ENCODE results near the gene PLEKHB1.

GRCh38 chr11:73633999-73634398 is 12.4 kb upstream of the PLEKHB1 start:
- TF ChIP-seq POLR2A (IDR thresholded peaks at IDR 0.05; ENCODE audit: low read length) (no peak), GATA1 (IDR thresholded peaks at IDR 0.05; ENCODE audit: low read depth, low read length) (no peak)

Data from erythroblast (primary cell).